Liver (tissue), 9 donors: ENCODE measurements around the gene C2orf66. TPM values are rescaled to one million over a fixed set of nuclear protein-coding genes. Genes with fewer than 3 reads are reported as not detected.

Experiments
- DNase-seq: peaks from one replicate; pipeline ENCODE4 v3.0.0-alpha.2; 2017; ENCODE audit warnings: low spot score
- H3K27ac ChIP-seq, 2 donors: one replicate each; pipeline ENCODE4 v1.7.0; 2013; ENCODE audit warnings: inconsistent platforms in 2 of 2, low read length in 2 of 2, control low read depth in 1 of 2, low read depth in 1 of 2, mild to moderate bottlenecking in 1 of 2
- H3K27me3 ChIP-seq, 4 donors: one replicate each; pipeline versions ENCODE4 v1.6.1 to v1.7.0; 2013; ENCODE audit warnings: low read length in 3 of 4, inconsistent platforms in 1 of 4, mild to moderate bottlenecking in 1 of 4, moderate library complexity in 1 of 4; ENCODE audit not compliant: control insufficient read depth in 4 of 4, insufficient read depth in 4 of 4
- H3K36me3 ChIP-seq, 4 donors: one replicate each; pipeline versions ENCODE4 v1.6.1 to v1.7.0; 2013; ENCODE audit warnings: low read length in 3 of 4, mild to moderate bottlenecking in 3 of 4, low read depth in 1 of 4, moderate library complexity in 1 of 4; ENCODE audit not compliant: control insufficient read depth in 4 of 4, insufficient read depth in 3 of 4
- H3K4me1 ChIP-seq, 4 donors: one replicate each; pipeline versions ENCODE4 v1.6.1 to v1.7.0; 2013; ENCODE audit warnings: low read length in 3 of 4, mild to moderate bottlenecking in 3 of 4, moderate library complexity in 1 of 4; ENCODE audit not compliant: control insufficient read depth in 4 of 4, insufficient read depth in 4 of 4
- H3K4me3 ChIP-seq, 3 donors: one replicate each; pipeline versions ENCODE4 v1.6.1 to v1.7.0; 2013; ENCODE audit warnings: low read length in 3 of 3, control low read depth in 1 of 3, low read depth in 1 of 3, mild to moderate bottlenecking in 1 of 3
- H3K9ac ChIP-seq, 2 donors: one replicate each; pipeline ENCODE4 v1.7.0; 2013; ENCODE audit warnings: low read length in 2 of 2, mild to moderate bottlenecking in 2 of 2, moderate library complexity in 2 of 2, control low read depth in 1 of 2, low read depth in 1 of 2
- H3K9me3 ChIP-seq, 4 donors: one replicate each; pipeline versions ENCODE4 v1.6.1 to v1.7.0; 2013; ENCODE audit warnings: low read length in 3 of 4; ENCODE audit not compliant: control insufficient read depth in 4 of 4
- CTCF ChIP-seq: fragments of 150-350 bp; IDR thresholded peaks from 2 replicates; pipeline ENCODE4 v1.5.1; 2017; ENCODE audit warnings: improper control_type of control experiment, low read depth, low read length; ENCODE audit not compliant: missing input control
- EGR1 ChIP-seq, 2 donors: IDR thresholded peaks; 2 replicates each; pipeline ENCODE4 v1.6.1; 2016 to 2018; ENCODE audit warnings: antibody characterized with exemption in 2 of 2, low read depth in 2 of 2
- FOXA1 ChIP-seq: IDR thresholded peaks from 2 replicates; pipeline ENCODE4 v1.6.1; 2016; ENCODE audit warnings: antibody characterized with exemption
- FOXA2 ChIP-seq: IDR thresholded peaks from 2 replicates; pipeline ENCODE4 v1.6.1; 2016; ENCODE audit warnings: antibody characterized with exemption
- GABPA ChIP-seq, 2 donors: IDR thresholded peaks in 1 of 2; conservative IDR thresholded peaks in 1 of 2; 2 replicates each; pipeline ENCODE4 v1.6.1; 2016; ENCODE audit warnings: antibody characterized with exemption in 2 of 2, mild to moderate bottlenecking in 1 of 2, moderate library complexity in 1 of 2
- HNF4A ChIP-seq, 2 donors: conservative IDR thresholded peaks; 2 replicates each; pipeline ENCODE4 v1.6.1; 2016; ENCODE audit warnings: antibody characterized with exemption in 2 of 2, mild to moderate bottlenecking in 2 of 2
- HNF4G ChIP-seq: IDR thresholded peaks from 2 replicates; pipeline ENCODE4 v1.6.1; 2016; ENCODE audit warnings: antibody characterized with exemption
- JUND ChIP-seq, 2 donors: IDR thresholded peaks; 2 replicates each; pipeline ENCODE4 v1.6.1; 2016; ENCODE audit warnings: antibody characterized with exemption in 2 of 2
- MAX ChIP-seq: IDR thresholded peaks from 2 replicates; pipeline ENCODE4 v1.6.1; 2016; ENCODE audit warnings: antibody characterized with exemption
- NR2F2 ChIP-seq: IDR thresholded peaks from 2 replicates; pipeline ENCODE4 v1.6.1; 2016; ENCODE audit warnings: antibody characterized with exemption
- RAD21 ChIP-seq, 2 donors: IDR thresholded peaks; 2 replicates each; pipeline ENCODE4 v1.6.1; 2016; ENCODE audit warnings: antibody characterized with exemption in 2 of 2, mild to moderate bottlenecking in 2 of 2
- RXRA ChIP-seq, 2 donors: IDR thresholded peaks; 2 replicates each; pipeline ENCODE4 v1.6.1; 2017 to 2018; ENCODE audit warnings: antibody characterized with exemption in 2 of 2, mild to moderate bottlenecking in 1 of 2
- SP1 ChIP-seq: IDR thresholded peaks from 2 replicates; pipeline ENCODE4 v1.6.1; 2018; ENCODE audit warnings: antibody characterized with exemption, mild to moderate bottlenecking
- TAF1 ChIP-seq: conservative IDR thresholded peaks from 2 replicates; pipeline ENCODE4 v1.6.1; 2016; ENCODE audit warnings: antibody characterized with exemption, mild to moderate bottlenecking
- YY1 ChIP-seq: IDR thresholded peaks from 2 replicates; pipeline ENCODE4 v1.6.1; 2016; ENCODE audit warnings: antibody characterized with exemption, mild to moderate bottlenecking
- ZBTB33 ChIP-seq: IDR thresholded peaks from 2 replicates; pipeline ENCODE4 v1.6.1; 2016; ENCODE audit warnings: antibody characterized with exemption
- WGBS: extraction: QIAGEN DNeasy Blood & Tissue Kit; methylation state at CpG from one replicate; pipeline ENCODE4 v1.1.7; 2013; 5-methylcytosine and 5-hydroxymethylcytosine counted together
- polyA plus RNA-seq, 2 donors: library from polyadenylated mRNA; stranded (reverse) in 1 of 2; unstranded in 1 of 2; fragments of 200-250 nt in 1 of 2; fragments of >200 nt in 1 of 2; fragmentation: Nextera tagmentation in 1 of 2; extraction: Ambion mirVana in 1 of 2; gene quantifications; one replicate each; pipeline versions ENCODE4 v1.2.1 to v1.2.3, GENCODE V29; 2013 to 2015
- total RNA-seq, 2 donors: library from RNA; depleted of rRNA; stranded (reverse); fragments of >200 nt; gene quantifications; one replicate each; pipeline ENCODE4 v1.2.3, GENCODE V29; 2014
- TF ChIP-seq, protein P1 (sequence below): IDR thresholded peaks from 2 replicates; pipeline ENCODE4 v1.6.1; 2016; ENCODE audit warnings: antibody characterized with exemption, mild to moderate bottlenecking
- TF ChIP-seq, protein P2 (sequence below): IDR thresholded peaks from 2 replicates; pipeline ENCODE4 v1.6.1; 2016; ENCODE audit warnings: antibody characterized with exemption
- donor health status: healthy.
- donor health status: healthy.
- donor health status: healthy.
- donor health status: healthy.
- donor health status: healthy.

C2orf66 gene
- total RNA-seq (not detected), polyA plus RNA-seq (not detected)

GRCh38 chr2:196809260-196809659, at the start of gene C2orf66:
Gene C2orf66, minus strand, starts transcription at chr2:196809355. Its CDS starts 19 bp downstream, at chr2:196809336.
- Histone ChIP-seq H3K4me1 (no peaks in the 10 kb centered on the region), H3K27ac (no peak within 1 kb of the TSS), H3K9ac (no peak within 1 kb of the TSS), H3K27me3 (peaks cover 0 to 3% (median 0%) of the 10 kb centered on the region in 4 donors), H3K36me3 (no peaks in the 10 kb centered on the region), H3K9me3 (peaks cover 0 to 4% (median under 1%) of the 10 kb centered on the region in 4 donors), H3K4me3 (no peak within 1 kb of the TSS)
- DNase-seq = no peak
- WGBS = 88% methylated on average over 1 of the region's 1 CpG
- no peak for TF ChIP-seq HNF4A (conservative IDR thresholded peaks at IDR 0.05)

DNA sequence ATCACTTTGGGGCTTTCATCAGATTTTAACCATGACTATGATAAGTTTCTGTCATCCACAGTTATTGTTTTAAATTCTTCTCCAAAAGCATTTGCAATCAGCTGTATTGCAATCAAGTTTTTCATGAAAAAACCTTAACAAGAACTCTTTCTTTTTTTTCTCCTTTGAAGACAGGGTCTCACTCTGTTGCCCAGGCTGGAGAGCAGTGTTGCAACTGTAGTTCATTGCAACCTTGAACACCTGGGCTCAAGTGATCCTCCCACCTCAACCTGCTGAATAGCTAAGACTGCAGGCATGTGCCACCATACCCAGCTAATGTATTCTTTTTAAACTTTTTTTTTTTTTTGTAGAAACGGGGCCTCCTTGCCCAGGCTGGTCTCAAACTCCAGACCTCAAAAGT, 45.5 kb upstream of the C2orf66 start:
- no peak overlapping the region for H3K4me3 ChIP-seq
- H3K27me3 ChIP-seq = no peaks in the 10 kb centered on the region
- no peak overlapping the region for H3K27ac ChIP-seq
- H3K4me1 ChIP-seq = no peaks in the 10 kb centered on the region
- no peak for DNase-seq
- no peak for TF ChIP-seq YY1
- no peak for TF ChIP-seq HNF4G
- no peak for TF ChIP-seq GABPA (IDR thresholded peaks at IDR 0.05 in 1 of 2, conservative IDR thresholded peaks at IDR 0.05 in 1 of 2)
- TF ChIP-seq EGR1 (IDR thresholded peaks at IDR 0.05; ENCODE audit: low read depth in 2 of 2) = no peak
- no peak for TF ChIP-seq FOXA1
- no peak for TF ChIP-seq NR2F2
- TF ChIP-seq, protein P1, sequence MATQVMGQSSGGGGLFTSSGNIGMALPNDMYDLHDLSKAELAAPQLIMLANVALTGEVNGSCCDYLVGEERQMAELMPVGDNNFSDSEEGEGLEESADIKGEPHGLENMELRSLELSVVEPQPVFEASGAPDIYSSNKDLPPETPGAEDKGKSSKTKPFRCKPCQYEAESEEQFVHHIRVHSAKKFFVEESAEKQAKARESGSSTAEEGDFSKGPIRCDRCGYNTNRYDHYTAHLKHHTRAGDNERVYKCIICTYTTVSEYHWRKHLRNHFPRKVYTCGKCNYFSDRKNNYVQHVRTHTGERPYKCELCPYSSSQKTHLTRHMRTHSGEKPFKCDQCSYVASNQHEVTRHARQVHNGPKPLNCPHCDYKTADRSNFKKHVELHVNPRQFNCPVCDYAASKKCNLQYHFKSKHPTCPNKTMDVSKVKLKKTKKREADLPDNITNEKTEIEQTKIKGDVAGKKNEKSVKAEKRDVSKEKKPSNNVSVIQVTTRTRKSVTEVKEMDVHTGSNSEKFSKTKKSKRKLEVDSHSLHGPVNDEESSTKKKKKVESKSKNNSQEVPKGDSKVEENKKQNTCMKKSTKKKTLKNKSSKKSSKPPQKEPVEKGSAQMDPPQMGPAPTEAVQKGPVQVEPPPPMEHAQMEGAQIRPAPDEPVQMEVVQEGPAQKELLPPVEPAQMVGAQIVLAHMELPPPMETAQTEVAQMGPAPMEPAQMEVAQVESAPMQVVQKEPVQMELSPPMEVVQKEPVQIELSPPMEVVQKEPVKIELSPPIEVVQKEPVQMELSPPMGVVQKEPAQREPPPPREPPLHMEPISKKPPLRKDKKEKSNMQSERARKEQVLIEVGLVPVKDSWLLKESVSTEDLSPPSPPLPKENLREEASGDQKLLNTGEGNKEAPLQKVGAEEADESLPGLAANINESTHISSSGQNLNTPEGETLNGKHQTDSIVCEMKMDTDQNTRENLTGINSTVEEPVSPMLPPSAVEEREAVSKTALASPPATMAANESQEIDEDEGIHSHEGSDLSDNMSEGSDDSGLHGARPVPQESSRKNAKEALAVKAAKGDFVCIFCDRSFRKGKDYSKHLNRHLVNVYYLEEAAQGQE = no peak
- TF ChIP-seq FOXA2 = no peak
- TF ChIP-seq RXRA (IDR thresholded peaks at IDR 0.05) = no peak
- TF ChIP-seq TAF1 = no peak
- no peak for TF ChIP-seq MAX
- TF ChIP-seq HNF4A (conservative IDR thresholded peaks at IDR 0.05) = no peak
- TF ChIP-seq, protein P2, sequence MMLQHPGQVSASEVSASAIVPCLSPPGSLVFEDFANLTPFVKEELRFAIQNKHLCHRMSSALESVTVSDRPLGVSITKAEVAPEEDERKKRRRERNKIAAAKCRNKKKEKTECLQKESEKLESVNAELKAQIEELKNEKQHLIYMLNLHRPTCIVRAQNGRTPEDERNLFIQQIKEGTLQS = no peak
- TF ChIP-seq SP1 = no peak
- no peak for TF ChIP-seq ZBTB33
- no peak for TF ChIP-seq RAD21 (IDR thresholded peaks at IDR 0.05)
- no peak for TF ChIP-seq JUND (IDR thresholded peaks at IDR 0.05)
- TF ChIP-seq CTCF = no peak
- no peak overlapping the region for H3K9ac ChIP-seq
- 92% methylated on average over 1 of the region's 1 CpG for WGBS
- H3K36me3 ChIP-seq = no peaks in the 10 kb centered on the region
- peaks cover 0 to 3% (median 0%) of the 10 kb centered on the region in 4 donors for H3K9me3 ChIP-seq
